H1 (cell line): ENCODE data around the gene SLC17A3. TPM values are rescaled to one million over a fixed set of nuclear protein-coding genes. Genes with fewer than 3 reads are reported as not detected.

Source experiments
- CTCF ChIA-PET: fragments of 300-600 bp; sonication (Branson Sonifier 250); formaldehyde crosslinking; loops from one replicate; lab custom pipeline; 2021; ENCODE audit not compliant: partially characterized antibody; lab: Charles Lee
- POLR2A ChIA-PET: fragments of 300-600 bp; sonication (Branson Sonifier 250); formaldehyde crosslinking; loops from one replicate; lab custom pipeline; 2021; ENCODE audit warnings: inconsistent platforms; ENCODE audit not compliant: partially characterized antibody; lab: Charles Lee
- DNase-seq, 2 experiments: peaks; one replicate each; pipeline versions ENCODE4 v3.0.0 to v3.0.0-alpha.2; 2010 to 2022; ENCODE audit warnings: low spot score in 2 of 2, low read depth in 1 of 2, mixed read lengths in 1 of 2
- FAIRE-seq: peaks from 2 replicates; lab custom pipeline; 2011; peaks lifted over from hg19 to GRCh38; lab: Jason Lieb, UNC
- H2AFZ ChIP-seq: 2 replicates; pipeline ENCODE4 v1.8.1; 2012; ENCODE audit warnings: low read length, inconsistent platforms
- H2AK5ac ChIP-seq: 2 replicates; pipeline ENCODE4 v1.6.1; 2013; ENCODE audit warnings: low read depth, low read length
- H2BK120ac ChIP-seq: replicated peaks from 2 replicates; pipeline ENCODE3; 2013; ENCODE audit warnings: low read depth, low read length, inconsistent platforms
- H2BK12ac ChIP-seq: 2 replicates; pipeline ENCODE4 v1.6.1; 2013; ENCODE audit warnings: low read depth, low read length
- H2BK15ac ChIP-seq: 2 replicates; pipeline ENCODE4 v1.6.1; 2013; ENCODE audit warnings: low read length
- H2BK20ac ChIP-seq: 2 replicates; pipeline ENCODE4 v1.6.1; 2013; ENCODE audit warnings: low read length
- H2BK5ac ChIP-seq: 2 replicates; pipeline ENCODE4 v1.6.1; 2013; ENCODE audit warnings: low read depth, low read length
- H3K14ac ChIP-seq: 2 replicates; pipeline ENCODE4 v1.6.1; 2013; ENCODE audit warnings: inconsistent platforms; ENCODE audit not compliant: insufficient read length
- H3K18ac ChIP-seq: 2 replicates; pipeline ENCODE4 v1.6.1; 2013; ENCODE audit warnings: low read length; ENCODE audit errors: extremely low read depth
- H3K23ac ChIP-seq: 2 replicates; pipeline ENCODE4 v1.6.1; 2013; ENCODE audit warnings: inconsistent platforms; ENCODE audit not compliant: insufficient read length
- H3K23me2 ChIP-seq: 2 replicates; pipeline ENCODE4 v1.6.1; 2013; ENCODE audit warnings: low read depth, low read length
- H3K27ac ChIP-seq: 2 replicates; pipeline ENCODE4 v1.6.1; 2011; ENCODE audit warnings: low read depth, low read length, inconsistent platforms
- H3K27me3 ChIP-seq, 4 experiments: replicated peaks in 1 of 4; 1 replicate in 1 of 4; 2 replicates in 3 of 4; pipeline versions ENCODE4 v1.6.1 to v1.8.1; 2011 to 2013; ENCODE audit warnings: low read length in 3 of 4, mild to moderate bottlenecking in 3 of 4, inconsistent platforms in 2 of 4, mixed read lengths in 2 of 4, moderate library complexity in 1 of 4; ENCODE audit not compliant: control insufficient read depth in 3 of 4, insufficient read depth in 3 of 4; ENCODE audit errors: extremely low read depth in 1 of 4
- H3K36me3 ChIP-seq, 4 experiments: 2 replicates each; pipeline versions ENCODE4 v1.6.1 to v1.8.1; 2011 to 2013; ENCODE audit warnings: mild to moderate bottlenecking in 4 of 4, low read length in 3 of 4, moderate library complexity in 2 of 4, control low read depth in 1 of 4, inconsistent platforms in 1 of 4; ENCODE audit not compliant: insufficient read depth in 4 of 4, control insufficient read depth in 2 of 4
- H3K4ac ChIP-seq: replicated peaks from 2 replicates; pipeline ENCODE3; 2013; ENCODE audit warnings: low read length, low read depth, mixed read lengths, inconsistent platforms; ENCODE audit not compliant: insufficient read length
- H3K4me1 ChIP-seq, 4 experiments: replicated peaks in 1 of 4; 1 replicate in 1 of 4; 2 replicates in 3 of 4; pipeline versions ENCODE4 v1.6.1 to v1.8.1; 2011 to 2013; ENCODE audit warnings: low read length in 3 of 4, inconsistent platforms in 2 of 4, mixed read lengths in 1 of 4; ENCODE audit not compliant: insufficient read depth in 4 of 4, control insufficient read depth in 3 of 4
- H3K4me2 ChIP-seq, 2 experiments: 2 replicates each; pipeline versions ENCODE4 v1.6.1 to v1.8.1; 2011 to 2013; ENCODE audit warnings: low read depth in 2 of 2, low read length in 2 of 2, control low read depth in 1 of 2, inconsistent platforms in 1 of 2, mild to moderate bottlenecking in 1 of 2; ENCODE audit not compliant: insufficient read depth in 1 of 2
- H3K4me3 ChIP-seq, 4 experiments: fragments of 200-600, 300-600 bp in 1 of 4; sonication (generic), shearing (Covaris generic), sonication (Bioruptor Twin) in 1 of 4; 2 replicates each; pipeline versions ENCODE4 v1.5.1 to v1.8.1; 2011 to 2016; ENCODE audit warnings: low read length in 4 of 4, low read depth in 3 of 4, control low read depth in 2 of 4, inconsistent platforms in 2 of 4, mild to moderate bottlenecking in 2 of 4, mixed read lengths in 1 of 4, moderate library complexity in 1 of 4; ENCODE audit not compliant: insufficient read depth in 2 of 4; ENCODE audit errors: extremely low read depth in 1 of 4
- H3K56ac ChIP-seq: replicated peaks from 2 replicates; pipeline ENCODE3; 2013; ENCODE audit warnings: low read depth, mild to moderate bottlenecking, mixed read lengths, low read length, inconsistent platforms; ENCODE audit not compliant: insufficient read length
- H3K79me1 ChIP-seq: 2 replicates; pipeline ENCODE4 v1.6.1; 2013; ENCODE audit warnings: low read depth, low read length, control low read depth
- H3K79me2 ChIP-seq, 2 experiments: 2 replicates each; pipeline versions ENCODE4 v1.6.1 to v1.8.1; 2012 to 2013; ENCODE audit warnings: low read length in 2 of 2, mild to moderate bottlenecking in 2 of 2, inconsistent platforms in 1 of 2; ENCODE audit not compliant: insufficient read depth in 2 of 2, control insufficient read depth in 1 of 2
- H3K9ac ChIP-seq, 4 experiments: replicated peaks in 1 of 4; 1 replicate in 1 of 4; 2 replicates in 3 of 4; pipeline versions ENCODE4 v1.6.1 to v1.8.1; 2011 to 2013; ENCODE audit warnings: low read depth in 3 of 4, low read length in 3 of 4, control low read depth in 2 of 4, mild to moderate bottlenecking in 2 of 4, moderate library complexity in 2 of 4, inconsistent platforms in 1 of 4; ENCODE audit errors: extremely low read depth in 1 of 4
- H3K9me3 ChIP-seq, 2 experiments: 2 replicates each; pipeline versions ENCODE4 v1.6.1 to v1.8.1; 2012 to 2013; ENCODE audit warnings: mild to moderate bottlenecking in 2 of 2, moderate library complexity in 2 of 2, control low read depth in 1 of 2, inconsistent platforms in 1 of 2, low read depth in 1 of 2, low read length in 1 of 2, mixed read lengths in 1 of 2; ENCODE audit not compliant: insufficient read depth in 2 of 2
- H4K20me1 ChIP-seq, 2 experiments: replicated peaks in 1 of 2; 2 replicates each; pipeline versions ENCODE3 to v1.8.1; 2011 to 2013; ENCODE audit warnings: inconsistent platforms in 2 of 2, low read length in 2 of 2, mild to moderate bottlenecking in 1 of 2; ENCODE audit not compliant: insufficient read depth in 2 of 2, control insufficient read depth in 1 of 2
- H4K5ac ChIP-seq: 2 replicates; pipeline ENCODE4 v1.6.1; 2013; ENCODE audit warnings: low read length, low read depth, mixed read lengths, inconsistent platforms; ENCODE audit not compliant: insufficient read length
- H4K8ac ChIP-seq: 2 replicates; pipeline ENCODE4 v1.8.0; 2013; ENCODE audit warnings: mild to moderate bottlenecking, moderate library complexity, low read length, inconsistent platforms; ENCODE audit not compliant: insufficient read depth; ENCODE audit errors: extremely low read depth
- H4K91ac ChIP-seq: replicated peaks from 2 replicates; pipeline ENCODE3; 2013; ENCODE audit warnings: low read length, mixed read lengths, inconsistent platforms; ENCODE audit not compliant: insufficient read length
- ATF2 ChIP-seq: IDR thresholded peaks from 2 replicates; pipeline ENCODE4 v1.6.1; 2012; ENCODE audit warnings: low read length, inconsistent platforms
- EZH2 ChIP-seq: fragments of 200-600 bp; sonication (generic); IDR thresholded peaks from 2 replicates; pipeline ENCODE4 v1.7.1; 2012; ENCODE audit warnings: low read depth, mild to moderate bottlenecking, moderate library complexity, low read length, inconsistent platforms; ENCODE audit not compliant: severe bottlenecking
- GTF2F1 ChIP-seq: IDR thresholded peaks from 2 replicates; pipeline ENCODE4 v1.6.1; 2012; ENCODE audit warnings: low read depth, low read length, improper control_type of control experiment, borderline replicate concordance
- POLR2AphosphoS5 ChIP-seq: IDR thresholded peaks from 2 replicates; pipeline ENCODE4 v1.6.1; 2011; ENCODE audit warnings: low read depth, low read length
- SP2 ChIP-seq: IDR thresholded peaks from 2 replicates; pipeline ENCODE4 v1.6.1; 2012; ENCODE audit warnings: mild to moderate bottlenecking, low read length, inconsistent platforms
- WGBS, 2 experiments: shearing (Covaris generic) in 1 of 2; methylation state at CpG; one replicate each; pipeline versions ENCODE4 v1.1.6 to v1.1.7; 2013 to 2015; ENCODE audit warnings: low lambda C conversion rate in 2 of 2, mixed read lengths in 2 of 2, inconsistent platforms in 1 of 2, low coverage in 1 of 2, missing lambda C conversion rate in 1 of 2; ENCODE audit not compliant: insufficient replicate concordance in 2 of 2, insufficient coverage in 1 of 2, insufficient read length in 1 of 2; ENCODE audit errors: extremely low coverage in 1 of 2, missing lambda C conversion rate in 1 of 2; 5-methylcytosine and 5-hydroxymethylcytosine counted together
- polyA plus RNA-seq, 7 experiments: library from polyadenylated mRNA; depleted of rRNA in 3 of 7; stranded (reverse) in 5 of 7; unstranded in 2 of 7; fragments of >200 nt in 5 of 7; fragments of 200-250 nt in 2 of 7; gene quantifications; 1 replicate in 5 of 7; 2 replicates in 1 of 7; 4 replicates in 1 of 7; pipeline versions ENCODE4 v1.2.1 to v1.2.3, GENCODE V29; 2011 to 2013; ENCODE audit warnings: missing spikeins in 2 of 7, mixed read lengths in 2 of 7
- total RNA-seq: library from RNA; stranded (reverse); fragmentation: NEBNext Ultra II Directional; extraction: Animal tissue kit (Norgen Biotek cat#: 25700); gene quantifications from 2 replicates; pipeline ENCODE4 v1.2.1, GENCODE V29; 2021

Gene SLC17A3
- total and polyA plus RNA-seq, 2 of the 8 experiments (the other 6 are each of a cell fraction or from before 2014, with no cell fraction given): not detected

- H3K4me1 ChIP-seq: peaks cover 0 to 4% (median 3%) of the 10 kb centered on the region in 4 experiments; a peak in 5 of 7 replicates
- peak overlapping the region; percentile 34; the same call in 1 of the 2 replicates for H2AFZ ChIP-seq
- FAIRE-seq: no peak
- TF ChIP-seq SP2 (no peak), GTF2F1 (no peak), ATF2 (no peak), POLR2AphosphoS5 (no peak), EZH2 (no peak)
Observed at GRCh38 chr6:25816252-25816651, 57.8 kb downstream of the SLC17A3 start.

More at GRCh38 chr6:25816252-25816651, 57.8 kb downstream of the SLC17A3 start:
- H4K91ac ChIP-seq: no peak overlapping the region
- H3K4me3 ChIP-seq: no peak overlapping the region
- H2BK20ac ChIP-seq: no peak overlapping the region; the same call in 1 of the 2 replicates
- POLR2A ChIA-PET: no interaction called here
- no peaks in the 10 kb centered on the region; the same call in 1 of the 2 replicates for H3K23me2 ChIP-seq
- H4K20me1 ChIP-seq: no peaks in the 10 kb centered on the region
- no peak overlapping the region for H3K27ac ChIP-seq
- H3K4me2 ChIP-seq: no peak overlapping the region
- H2BK15ac ChIP-seq: no peak overlapping the region
- no peak overlapping the region for H2BK5ac ChIP-seq
- 98% methylated on average over 2 of the region's 2 CpGs; no CpG with 5 or more reads in 1 of the 2 experiments for WGBS, 2 experiments
- CTCF ChIA-PET: interaction anchor here (0.5 to 1.2 kb wide), 4 partner anchors 66 to 137 kb away, joined by 3 to 4 read pairs (median 4); no protein-coding TSS in a partner anchor
- no peaks in the 10 kb centered on the region for H3K36me3 ChIP-seq
- no peak overlapping the region for H2BK12ac ChIP-seq
- H2BK120ac ChIP-seq: no peak overlapping the region
- H4K8ac ChIP-seq: no peak overlapping the region
- H3K79me1 ChIP-seq: no peaks in the 10 kb centered on the region
- H3K79me2 ChIP-seq: no peaks in the 10 kb centered on the region
- H3K23ac ChIP-seq: no peak overlapping the region
- H3K56ac ChIP-seq: no peak overlapping the region
- H3K14ac ChIP-seq: no peak overlapping the region
- H3K27me3 ChIP-seq: no peaks in the 10 kb centered on the region
- no peak overlapping the region for H3K9ac ChIP-seq
- H4K5ac ChIP-seq: no peak overlapping the region
- no peak overlapping the region for H3K4ac ChIP-seq
- H3K9me3 ChIP-seq: no peaks in the 10 kb centered on the region
- no peak overlapping the region for H3K18ac ChIP-seq
- DNase-seq: no peak
- no peak overlapping the region for H2AK5ac ChIP-seq
